ENCODE data around the gene EFNA5.

EFNA5 gene

DNA sequence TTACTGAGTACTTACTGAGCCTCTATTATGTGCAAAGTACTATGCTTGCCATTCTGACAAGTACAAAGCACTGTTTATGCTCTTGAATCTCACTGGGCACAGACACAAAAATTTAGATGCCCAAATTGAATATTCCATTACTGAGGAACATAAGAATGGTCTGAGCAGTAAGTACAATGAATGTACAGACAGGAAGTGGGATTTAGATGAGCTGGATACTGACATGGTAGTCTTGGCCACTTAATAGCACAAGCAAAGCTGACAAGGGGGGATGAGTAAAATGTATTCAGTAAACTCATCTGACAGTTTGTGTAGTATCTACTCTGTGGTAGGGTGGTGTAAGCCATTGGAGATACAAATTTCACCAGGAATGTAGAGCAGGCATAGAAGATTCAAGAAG lies 132.4 kb downstream of the EFNA5 start:
- TF ChIP-seq, protein P1, sequence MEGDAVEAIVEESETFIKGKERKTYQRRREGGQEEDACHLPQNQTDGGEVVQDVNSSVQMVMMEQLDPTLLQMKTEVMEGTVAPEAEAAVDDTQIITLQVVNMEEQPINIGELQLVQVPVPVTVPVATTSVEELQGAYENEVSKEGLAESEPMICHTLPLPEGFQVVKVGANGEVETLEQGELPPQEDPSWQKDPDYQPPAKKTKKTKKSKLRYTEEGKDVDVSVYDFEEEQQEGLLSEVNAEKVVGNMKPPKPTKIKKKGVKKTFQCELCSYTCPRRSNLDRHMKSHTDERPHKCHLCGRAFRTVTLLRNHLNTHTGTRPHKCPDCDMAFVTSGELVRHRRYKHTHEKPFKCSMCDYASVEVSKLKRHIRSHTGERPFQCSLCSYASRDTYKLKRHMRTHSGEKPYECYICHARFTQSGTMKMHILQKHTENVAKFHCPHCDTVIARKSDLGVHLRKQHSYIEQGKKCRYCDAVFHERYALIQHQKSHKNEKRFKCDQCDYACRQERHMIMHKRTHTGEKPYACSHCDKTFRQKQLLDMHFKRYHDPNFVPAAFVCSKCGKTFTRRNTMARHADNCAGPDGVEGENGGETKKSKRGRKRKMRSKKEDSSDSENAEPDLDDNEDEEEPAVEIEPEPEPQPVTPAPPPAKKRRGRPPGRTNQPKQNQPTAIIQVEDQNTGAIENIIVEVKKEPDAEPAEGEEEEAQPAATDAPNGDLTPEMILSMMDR (IDR thresholded peaks at IDR 0.05; ENCODE audit: low read depth, low read length, missing control alignments) = no peak
- in situ Hi-C loops (cut with HindIII; ENCODE audit: low sequenced_read_pairs) = no loop called here
- H3K4me3 ChIP-seq (ENCODE audit: low read depth, low read length) = no peak overlapping the region
- DNase-seq (ENCODE audit: low read depth) = no peak

DNA sequence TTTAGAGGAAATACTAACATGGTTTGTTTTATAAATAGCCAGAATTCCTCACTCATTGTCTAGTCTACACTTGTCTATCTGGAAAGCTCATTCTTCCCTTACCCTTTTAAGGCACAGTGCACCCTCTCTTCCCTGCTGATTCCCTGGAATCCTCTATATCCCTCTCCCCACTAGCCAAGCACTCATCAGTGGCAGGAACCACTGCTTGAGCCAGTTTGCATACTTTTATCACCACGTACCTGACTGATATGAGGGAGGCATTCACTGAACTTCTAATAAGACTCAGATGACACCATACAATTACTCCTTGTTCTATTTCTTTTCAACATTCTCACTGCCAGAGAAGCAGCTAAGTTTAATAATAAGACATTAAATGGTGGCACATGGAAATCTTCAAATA lies 134.9 kb downstream of the EFNA5 start:
- in situ Hi-C loops (cut with HindIII; ENCODE audit: low sequenced_read_pairs) = no loop called here
- TF ChIP-seq, protein P1 (IDR thresholded peaks at IDR 0.05; ENCODE audit: low read depth, low read length, missing control alignments) = no peak
- no peak overlapping the region for H3K4me3 ChIP-seq (ENCODE audit: low read depth, low read length)
- DNase-seq (ENCODE audit: low read depth) = no peak

DNA sequence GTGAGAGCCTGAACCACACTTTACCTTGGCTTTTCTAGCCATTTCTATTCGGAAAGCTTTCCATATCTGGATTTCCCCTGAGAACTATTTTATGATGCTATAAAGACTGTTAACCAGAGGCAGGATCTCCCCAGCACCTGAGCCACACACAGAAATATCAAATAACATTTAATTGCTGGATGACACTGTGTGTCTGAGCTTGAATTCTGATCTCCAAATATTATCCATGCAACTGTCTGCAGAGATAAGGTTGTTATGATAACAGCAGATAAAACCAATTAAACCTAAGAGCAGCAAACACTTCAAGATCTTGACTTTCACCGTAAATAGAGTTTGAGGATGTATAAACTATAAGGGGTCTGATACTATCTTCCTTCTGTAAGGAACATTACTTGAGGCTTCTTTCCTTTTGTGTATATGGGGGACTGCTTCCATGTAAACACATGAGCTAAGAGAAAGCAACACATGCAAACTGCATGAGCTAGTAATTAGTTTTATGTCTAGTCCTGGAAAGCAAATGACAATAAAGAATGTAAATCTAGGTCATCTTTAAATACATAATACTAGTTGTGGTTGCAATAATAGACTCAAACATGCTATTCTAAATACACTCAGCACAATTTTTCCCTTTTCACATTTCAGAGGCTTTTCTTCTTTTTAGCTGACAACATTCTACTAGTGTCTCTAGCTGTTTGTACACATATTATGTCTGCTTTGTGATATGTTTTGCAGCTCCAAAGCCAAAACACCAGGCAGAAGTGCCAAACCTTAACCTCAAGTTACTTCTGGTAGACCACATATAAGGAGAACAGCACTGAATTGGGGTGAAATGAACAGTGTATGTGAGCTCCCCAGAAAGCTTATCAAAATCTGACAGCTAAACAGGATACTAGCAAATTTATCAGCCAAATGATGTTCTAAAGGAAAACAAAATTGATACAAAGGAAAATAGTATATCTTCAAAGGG lies 136.5 kb downstream of the EFNA5 start:
- no peak for DNase-seq (ENCODE audit: low read depth)
- TF ChIP-seq, protein P1 (IDR thresholded peaks at IDR 0.05; ENCODE audit: low read depth, low read length, missing control alignments) = no peak
- in situ Hi-C loops (cut with HindIII; ENCODE audit: low sequenced_read_pairs) = no loop called here

DNA sequence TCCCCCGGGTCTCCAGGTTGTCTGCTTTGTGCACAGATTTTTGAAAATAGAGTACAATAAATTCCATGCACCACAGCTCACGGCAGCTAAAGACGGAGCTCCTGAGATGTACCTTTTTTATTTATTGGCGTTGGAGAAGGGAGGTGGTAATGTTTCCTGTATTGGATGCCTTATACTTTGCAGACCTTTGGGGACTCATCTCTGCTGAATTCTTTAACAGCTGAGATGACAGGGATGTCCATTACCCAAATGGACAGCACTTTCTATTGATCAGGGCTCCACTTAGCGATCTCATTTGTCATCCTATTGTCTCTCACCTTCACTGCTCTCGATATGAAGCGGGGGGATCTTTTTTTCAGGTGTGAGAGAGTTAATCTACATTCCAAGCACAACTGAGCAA lies 137.8 kb downstream of the EFNA5 start:
- no peak overlapping the region for H3K4me3 ChIP-seq (ENCODE audit: low read depth, low read length)
- TF ChIP-seq, protein P1 (IDR thresholded peaks at IDR 0.05; ENCODE audit: low read depth, low read length, missing control alignments) = no peak
- in situ Hi-C loops (cut with HindIII; ENCODE audit: low sequenced_read_pairs) = no loop called here
- no peak for DNase-seq (ENCODE audit: low read depth)

More for the DNA sequence above, 136.5 kb downstream of the EFNA5 start:
- no peak overlapping the region for H3K4me3 ChIP-seq (ENCODE audit: low read depth, low read length)

DNA sequence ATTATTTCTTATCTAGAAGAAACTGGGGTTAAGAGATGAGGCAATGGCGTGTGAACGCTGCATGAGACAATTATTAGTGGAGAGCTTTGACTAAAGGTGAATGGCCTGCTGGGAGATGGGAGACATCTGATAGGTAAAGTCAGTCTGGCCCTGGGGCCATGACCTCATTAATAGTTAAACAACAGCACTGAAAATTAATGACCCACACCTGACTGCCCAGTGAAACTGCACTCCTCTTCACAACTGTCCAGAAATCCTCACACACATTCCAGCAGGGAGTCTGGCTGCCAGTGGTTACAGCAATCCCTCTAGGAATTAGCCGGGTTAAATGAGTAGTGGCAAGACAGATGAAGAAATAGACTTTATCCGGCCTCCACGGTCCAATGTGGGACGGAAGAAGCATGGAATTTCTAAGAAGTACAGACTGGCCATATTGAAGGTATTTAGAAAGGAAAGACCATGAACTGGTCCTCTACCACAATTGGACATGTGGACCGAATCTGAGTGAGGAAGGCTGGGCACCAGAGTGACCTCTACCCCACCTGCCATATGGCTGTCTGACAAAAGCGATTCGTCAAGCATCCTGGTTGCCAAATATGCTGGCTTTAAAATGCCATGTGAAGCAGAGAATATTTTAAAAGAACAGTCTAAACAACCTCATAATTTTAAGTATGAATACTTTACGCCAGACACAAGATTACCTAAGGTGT lies 138.4 kb downstream of the EFNA5 start:
- TF ChIP-seq, protein P1 (IDR thresholded peaks at IDR 0.05; ENCODE audit: low read depth, low read length, missing control alignments) = no peak
- no peak overlapping the region for H3K4me3 ChIP-seq (ENCODE audit: low read depth, low read length)
- in situ Hi-C loops (cut with HindIII; ENCODE audit: low sequenced_read_pairs) = no loop called here
- no peak for DNase-seq (ENCODE audit: low read depth)

DNA sequence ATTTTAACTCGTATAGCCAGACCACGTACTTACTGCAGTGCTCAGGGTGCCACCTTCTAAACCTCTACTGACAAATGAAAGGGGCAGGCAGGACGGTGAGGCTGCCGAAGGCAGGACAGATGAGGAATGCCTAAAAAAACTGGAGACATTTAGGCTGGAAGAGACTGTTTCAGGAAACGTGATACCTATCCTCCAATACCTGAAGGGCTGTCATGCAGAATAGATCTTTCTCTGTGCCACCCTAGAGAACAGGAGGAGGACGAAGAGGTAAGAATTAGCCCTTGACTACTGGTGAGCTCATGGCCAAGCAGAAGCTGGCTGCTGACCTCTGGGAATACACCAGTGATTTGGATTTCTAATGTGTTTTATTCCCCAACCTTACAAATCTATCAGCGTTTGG lies 139.4 kb downstream of the EFNA5 start:
- TF ChIP-seq, protein P1 (IDR thresholded peaks at IDR 0.05; ENCODE audit: low read depth, low read length, missing control alignments) = no peak
- in situ Hi-C loops (cut with HindIII; ENCODE audit: low sequenced_read_pairs) = no loop called here

More for the DNA sequence above, 139.4 kb downstream of the EFNA5 start:
- DNase-seq (ENCODE audit: low read depth) = no peak
- no peak overlapping the region for H3K4me3 ChIP-seq (ENCODE audit: low read depth, low read length)

Measured in astrocyte of the cerebellum (primary cell).